Endothelial cell of umbilical vein (primary cell): ENCODE results near the gene DAZL. TPM values are rescaled to one million over a fixed set of nuclear protein-coding genes. Genes with fewer than 3 reads are reported as not detected.

Experiments
- BruUV-seq: library from RNA; stranded (reverse); fragments of 400-500 nt; replicated peaks from 2 replicates; lab custom pipeline; 2021; lab: Mats Ljungman, UMichigan
- CTCF ChIA-PET: fragments of 300-600, 350-600 bp; sonication (Branson Sonifier 250); formaldehyde crosslinking; loops from one replicate; lab custom pipeline; 2021; ENCODE audit warnings: antibody characterized with exemption, inconsistent platforms; lab: Charles Lee
- POLR2A ChIA-PET: fragments of 300-600, 350-600 bp; sonication (Branson Sonifier 250); formaldehyde crosslinking; loops from one replicate; lab custom pipeline; 2021; ENCODE audit warnings: antibody characterized with exemption, inconsistent platforms; lab: Charles Lee
- DNase-seq: peaks from one replicate; pipeline ENCODE4 v3.0.0-alpha.2; 2011; ENCODE audit warnings: low read depth, low spot score
- FAIRE-seq: peaks from 2 replicates; lab custom pipeline; 2011; peaks lifted over from hg19 to GRCh38; lab: Jason Lieb, UNC
- H2AFZ ChIP-seq: 2 replicates; pipeline ENCODE4 v1.6.0; 2012; ENCODE audit warnings: low read depth, low read length, control low read depth, inconsistent platforms
- H3K27ac ChIP-seq: 2 replicates; pipeline ENCODE4 v1.5.1; 2011; ENCODE audit warnings: low read depth, mild to moderate bottlenecking, control low read depth, low read length, moderate library complexity; ENCODE audit not compliant: insufficient read depth
- H3K27me3 ChIP-seq, 2 experiments: 2 replicates each; pipeline versions ENCODE4 v1.6.0 to v1.6.1; 2011; ENCODE audit warnings: low read length in 2 of 2, mixed read lengths in 1 of 2; ENCODE audit not compliant: control insufficient read depth in 2 of 2, insufficient read depth in 2 of 2
- H3K36me3 ChIP-seq, 2 experiments: 2 replicates in 1 of 2; 3 replicates in 1 of 2; pipeline ENCODE4 v1.5.1; 2011; ENCODE audit warnings: low read length in 2 of 2, mild to moderate bottlenecking in 1 of 2, moderate library complexity in 1 of 2; ENCODE audit not compliant: control insufficient read depth in 2 of 2, insufficient read depth in 2 of 2; ENCODE audit errors: extremely low read depth in 1 of 2
- H3K4me1 ChIP-seq: 3 replicates; pipeline ENCODE4 v1.5.1; 2011; ENCODE audit warnings: mild to moderate bottlenecking, low read length; ENCODE audit not compliant: control insufficient read depth, insufficient read depth; ENCODE audit errors: extremely low read depth
- H3K4me2 ChIP-seq: 2 replicates; pipeline ENCODE4 v1.6.1; 2011; ENCODE audit warnings: low read length, control low read depth, mixed read lengths; ENCODE audit not compliant: insufficient read depth
- H3K4me3 ChIP-seq, 3 experiments: fragments of 200-600 bp in 1 of 3; sonication (generic), shearing (Covaris generic) in 1 of 3; replicated peaks in 1 of 3; 2 replicates each; pipeline ENCODE4 v1.5.1; 2011 to 2016; ENCODE audit warnings: control low read depth in 3 of 3, low read length in 3 of 3, mild to moderate bottlenecking in 2 of 3, inconsistent platforms in 1 of 3, low read depth in 1 of 3, moderate library complexity in 1 of 3; ENCODE audit not compliant: insufficient read depth in 1 of 3
- H3K79me2 ChIP-seq: 2 replicates; pipeline ENCODE4 v1.6.0; 2012; ENCODE audit warnings: low read length, inconsistent platforms; ENCODE audit not compliant: control insufficient read depth, insufficient read depth
- H3K9ac ChIP-seq: replicated peaks from 2 replicates; pipeline ENCODE3; 2011; ENCODE audit warnings: low read length, control low read depth; ENCODE audit not compliant: insufficient read depth; ENCODE audit errors: extremely low read depth
- H3K9me1 ChIP-seq: replicated peaks from 3 replicates; pipeline ENCODE4 v1.6.0; 2011; ENCODE audit warnings: mild to moderate bottlenecking, low read length; ENCODE audit not compliant: control insufficient read depth, insufficient read depth; ENCODE audit errors: extremely low read depth
- H3K9me3 ChIP-seq: replicated peaks from 2 replicates; pipeline ENCODE4 v1.5.1; 2012; ENCODE audit warnings: low read length, inconsistent platforms; ENCODE audit not compliant: control insufficient read depth, insufficient read depth
- H4K20me1 ChIP-seq: replicated peaks from 2 replicates; pipeline ENCODE3; 2011; ENCODE audit warnings: mild to moderate bottlenecking, low read length; ENCODE audit not compliant: control insufficient read depth, insufficient read depth; ENCODE audit errors: extremely low read depth
- CTCF ChIP-seq, 2 donors: IDR thresholded peaks; 1 replicate in 1 of 2; 2 replicates in 1 of 2; pipeline ENCODE4 v1.5.1; 2011; ENCODE audit warnings: low read length in 2 of 2, mild to moderate bottlenecking in 2 of 2, moderate library complexity in 2 of 2, control low read depth in 1 of 2, inconsistent platforms in 1 of 2, low read depth in 1 of 2; ENCODE audit not compliant: insufficient read depth in 1 of 2; ENCODE audit errors: extremely low read depth in 1 of 2
- EZH2 ChIP-seq: IDR thresholded peaks from 2 replicates; pipeline ENCODE4 v1.6.1; 2012; ENCODE audit warnings: borderline replicate concordance, low read depth, mild to moderate bottlenecking, moderate library complexity, low read length, inconsistent platforms; ENCODE audit not compliant: severe bottlenecking
- GATA2 ChIP-seq: IDR thresholded peaks from 2 replicates; pipeline ENCODE4 v1.7.0; 2011; ENCODE audit warnings: low read depth, mild to moderate bottlenecking, moderate library complexity, mixed read lengths, low read length; ENCODE audit not compliant: insufficient read length, insufficient read depth
- JUN ChIP-seq: IDR thresholded peaks from 2 replicates; pipeline ENCODE4 v1.6.1; 2011; ENCODE audit warnings: borderline replicate concordance, low read depth; ENCODE audit not compliant: insufficient read length, insufficient read depth
- MYC ChIP-seq: IDR thresholded peaks from one replicate; pipeline ENCODE4 v1.6.1; 2011; ENCODE audit warnings: mild to moderate bottlenecking, low read depth, low read length
- POLR2A ChIP-seq: IDR thresholded peaks from 2 replicates; pipeline ENCODE4 v1.6.1; 2012; ENCODE audit warnings: low read depth, mild to moderate bottlenecking, control low read depth, low read length
- dilution Hi-C: fragments of 300-500 bp; cut with MboI; formaldehyde crosslinking; loops from one replicate; pipeline ENCODE4 v1.15.0; 2019; ENCODE audit warnings: low sequenced_read_pairs; ENCODE audit not compliant: extremely low pct_ligation_motif_present
- intact Hi-C: fragments of 100-400 bp; cut with micrococcal nuclease; formaldehyde crosslinking; loops from one replicate; pipeline ENCODE4 v1.10.0; 2022
- polyA plus RNA-seq, 4 experiments: library from polyadenylated mRNA; depleted of rRNA in 3 of 4; stranded (reverse) in 3 of 4; unstranded in 1 of 4; fragments of >200 nt; gene quantifications; 2 replicates each; pipeline versions ENCODE4 v1.2.1 to v1.2.3, GENCODE V29; 2011 to 2012; ENCODE audit warnings: missing spikeins in 1 of 4
- total RNA-seq: library from RNA; stranded (reverse); gene quantifications from 2 replicates; pipeline ENCODE4 v1.2.3, GENCODE V29; 2021

Gene DAZL
- total and polyA plus RNA-seq, 2 donors (not counting 3 experiments of a cell fraction or from before 2014, with no cell fraction given) = not detected

GRCh38 chr3:16605966-16606365, 743 bp upstream of the DAZL start:
- intact Hi-C loops = loop anchor here (10.0 kb wide), 1 partner anchor 499 kb away; no protein-coding TSS in a partner anchor
- no peaks in the 10 kb centered on the region for H3K9me3 ChIP-seq
- CTCF ChIA-PET = interaction anchor here (1.5 kb wide), 1 partner anchor 626 kb away, joined by 4 read pairs; no protein-coding TSS in a partner anchor
- no peak for FAIRE-seq
- DNase-seq = no peak
- dilution Hi-C loops = no loop called here
- POLR2A ChIA-PET = no interaction called here
- no peaks in the 10 kb centered on the region for H3K4me1 ChIP-seq
- H2AFZ ChIP-seq = no peak overlapping the region
- H3K4me3 ChIP-seq = no peak overlapping the region
- H3K9ac ChIP-seq = no peak overlapping the region
- no peaks in the 10 kb centered on the region for H3K36me3 ChIP-seq
- H4K20me1 ChIP-seq = no peaks in the 10 kb centered on the region
- no TSS peak for BruUV-seq
- TF ChIP-seq EZH2 (no peak), CTCF (IDR thresholded peaks at IDR 0.05; ENCODE audit: extremely low read depth in 1 of 2, insufficient read depth in 1 of 2, low read depth in 1 of 2, low read length in 2 of 2) (no peak), JUN (no peak)
- H3K27me3 ChIP-seq = peaks cover 0 to 4% of the 10 kb centered on the region in 2 experiments
- H3K4me2 ChIP-seq = no peak overlapping the region
- no peaks in the 10 kb centered on the region for H3K79me2 ChIP-seq
- H3K27ac ChIP-seq = no peak overlapping the region
- H3K9me1 ChIP-seq = no peaks in the 10 kb centered on the region

DNA sequence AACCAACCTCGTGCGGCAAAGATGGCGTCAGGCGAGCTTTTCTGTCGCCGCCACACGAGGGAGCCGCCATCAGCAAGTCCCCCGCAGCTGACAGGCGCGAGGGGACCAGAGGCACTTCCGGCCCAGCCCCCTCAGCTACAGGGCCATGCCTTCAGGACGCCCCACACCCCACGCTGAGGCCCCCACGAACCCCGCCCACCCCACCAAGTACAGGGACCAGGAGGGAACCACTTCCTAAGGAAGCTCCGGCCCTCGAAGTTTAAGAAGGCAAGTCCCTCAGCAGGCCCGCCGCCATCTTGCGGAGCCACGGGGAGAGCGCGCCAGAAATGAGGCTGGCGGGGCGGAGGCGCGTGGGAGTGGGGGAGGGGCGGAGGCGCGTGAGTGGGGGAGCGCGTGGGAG, 790 bp downstream of the DAZL start:
- no peak overlapping the region for H2AFZ ChIP-seq
- no peak overlapping the region for H3K9ac ChIP-seq
- ChIA-PET POLR2A (no interaction called here), CTCF (no interaction called here)
- H4K20me1 ChIP-seq = no peaks in the 10 kb centered on the region
- H3K27ac ChIP-seq = no peak overlapping the region
- H3K36me3 ChIP-seq = no peaks in the 10 kb centered on the region
- H3K9me1 ChIP-seq = no peaks in the 10 kb centered on the region
- BruUV-seq = no TSS peak
- no peak overlapping the region for H3K4me3 ChIP-seq
- no peaks in the 10 kb centered on the region for H3K9me3 ChIP-seq
- peaks cover 0 to 6% of the 10 kb centered on the region in 2 experiments for H3K27me3 ChIP-seq
- H3K4me1 ChIP-seq = no peaks in the 10 kb centered on the region
- DNase-seq (no peak), FAIRE-seq (no peak)
- intact Hi-C loops (loop anchor here (5.0 to 10.0 kb wide), 3 partner anchors 223 to 500 kb away; no protein-coding TSS in a partner anchor), dilution Hi-C loops (no loop called here)
- no peak overlapping the region for H3K4me2 ChIP-seq
- H3K79me2 ChIP-seq = no peaks in the 10 kb centered on the region
- TF ChIP-seq JUN = no peak
- no peak for TF ChIP-seq MYC
- TF ChIP-seq GATA2 = no peak
- TF ChIP-seq POLR2A = no peak
- no peak for TF ChIP-seq EZH2
- TF ChIP-seq CTCF (IDR thresholded peaks at IDR 0.05; ENCODE audit: extremely low read depth in 1 of 2, insufficient read depth in 1 of 2, low read depth in 1 of 2, low read length in 2 of 2) = no peak
